Epidermal melanocyte (primary cell): ENCODE data around the gene LRRFIP1.

Source experiments
- DNase-seq: peaks from one replicate; pipeline ENCODE4 v3.0.0; 2011; ENCODE audit warnings: low spot score; ENCODE audit not compliant: insufficient read length

The LRRFIP1 gene

DNA sequence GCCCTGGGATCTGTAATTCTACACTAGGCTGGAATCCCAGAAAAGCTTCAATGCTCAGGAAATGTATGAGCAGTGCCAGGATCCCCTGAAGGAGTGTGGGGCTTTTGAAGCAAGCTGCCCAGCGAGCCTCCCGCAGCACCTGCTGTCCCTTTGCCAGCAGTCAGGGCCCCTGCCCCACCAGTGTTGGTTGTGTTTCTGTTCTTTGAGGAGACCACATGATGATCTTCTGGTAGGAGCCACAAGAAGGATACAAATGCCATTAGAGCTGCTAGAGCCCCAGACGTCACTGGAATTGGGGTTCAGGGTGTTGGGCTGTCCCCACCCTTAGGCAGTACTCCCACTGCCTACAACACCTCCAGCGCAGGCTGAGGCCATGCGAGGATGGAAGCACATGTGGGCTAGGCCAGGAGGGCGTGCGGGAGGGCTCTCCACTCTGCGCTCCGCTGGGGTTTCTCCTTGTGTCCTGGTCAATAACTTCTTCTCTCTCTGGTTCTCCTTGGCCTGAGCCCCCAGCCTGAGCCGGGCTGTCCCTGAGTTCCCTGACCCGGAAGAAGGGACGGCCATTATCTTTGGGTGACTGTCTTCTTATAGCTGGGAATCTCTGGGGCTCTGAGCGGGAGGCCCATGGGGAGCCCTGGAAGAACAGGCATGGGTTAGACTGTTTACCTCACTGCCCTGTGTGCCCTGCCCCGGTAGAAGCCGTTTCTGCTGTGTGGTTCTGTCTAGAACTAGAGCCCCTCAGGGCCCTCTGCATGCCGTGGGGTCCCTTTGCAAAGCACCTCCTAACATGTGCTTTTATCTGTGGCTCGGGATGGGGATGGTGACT lies 73.9 kb downstream of the LRRFIP1 start:
- DNase-seq: no peak

DNA sequence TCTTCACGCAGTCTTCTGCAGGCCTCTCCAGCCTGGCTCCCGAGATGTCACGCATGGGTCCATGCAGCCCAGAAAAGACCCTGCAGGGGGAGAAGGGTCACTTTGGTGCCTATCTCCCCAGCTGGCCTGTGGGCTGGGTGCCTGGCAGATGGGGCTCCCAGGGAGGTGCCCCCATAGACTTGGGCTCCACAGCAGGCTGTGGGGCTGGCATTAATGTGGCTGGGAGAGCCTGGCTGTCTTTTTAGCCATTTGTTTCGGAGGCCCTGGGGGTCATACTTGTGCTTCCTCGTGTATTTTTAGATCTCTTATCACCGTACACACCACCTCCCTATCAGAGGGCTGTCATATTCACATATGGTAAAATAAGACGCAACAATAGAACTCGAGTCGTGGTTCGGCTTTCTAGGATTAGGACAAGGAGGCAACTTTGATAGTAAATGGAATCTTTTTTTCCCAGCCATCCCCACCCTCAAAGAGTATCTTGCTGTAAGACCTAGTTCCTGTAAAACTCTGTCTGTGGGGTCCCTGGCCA lies 74.5 kb downstream of the LRRFIP1 start:
- DNase-seq: no peak

DNA sequence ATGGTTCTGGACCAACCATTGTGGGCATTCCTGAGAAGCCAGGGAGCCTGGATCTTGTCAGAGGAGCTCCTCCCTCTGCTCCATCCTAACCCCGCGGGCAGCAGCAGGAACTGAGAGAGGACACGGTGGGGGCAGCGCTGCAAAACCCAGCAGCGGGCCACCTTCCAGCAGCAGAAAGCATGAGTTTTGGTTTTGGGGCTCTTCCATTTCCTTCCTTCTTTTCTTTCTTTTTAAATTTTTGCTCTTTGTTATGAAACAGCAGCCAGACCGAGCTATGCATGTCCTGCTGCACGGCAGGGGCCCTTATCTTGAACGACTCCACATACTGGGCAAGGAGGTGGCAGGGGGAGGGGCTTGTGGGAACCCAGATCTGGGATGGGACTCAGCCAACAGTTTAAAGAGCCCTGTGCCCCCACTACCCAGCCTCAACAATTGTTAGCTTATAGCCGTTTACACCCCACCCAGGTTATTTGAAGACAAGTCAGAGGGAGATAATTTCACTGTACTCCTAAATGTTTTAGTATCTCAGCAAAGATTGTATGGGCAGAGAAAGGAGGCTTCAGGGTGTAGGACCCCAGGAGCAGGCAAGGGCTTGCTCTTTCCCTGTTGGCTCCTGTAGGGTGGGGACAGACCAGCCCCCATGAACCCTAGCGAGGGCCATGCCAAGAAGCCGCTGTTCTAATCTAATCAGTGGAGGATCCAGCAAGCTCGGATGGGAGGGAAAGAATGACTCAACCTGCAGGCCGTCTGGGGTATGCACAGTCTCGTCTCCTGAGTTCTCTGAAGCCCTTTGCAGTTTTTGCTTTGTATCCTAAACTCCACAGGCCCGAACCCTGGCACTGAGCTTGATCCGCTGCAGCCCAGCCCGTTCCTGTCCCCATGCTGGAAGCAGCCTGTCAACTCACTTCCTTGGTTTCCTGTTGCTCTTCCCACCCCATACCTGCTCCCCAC lies 75.3 kb downstream of the LRRFIP1 start:
- no peak for DNase-seq

DNA sequence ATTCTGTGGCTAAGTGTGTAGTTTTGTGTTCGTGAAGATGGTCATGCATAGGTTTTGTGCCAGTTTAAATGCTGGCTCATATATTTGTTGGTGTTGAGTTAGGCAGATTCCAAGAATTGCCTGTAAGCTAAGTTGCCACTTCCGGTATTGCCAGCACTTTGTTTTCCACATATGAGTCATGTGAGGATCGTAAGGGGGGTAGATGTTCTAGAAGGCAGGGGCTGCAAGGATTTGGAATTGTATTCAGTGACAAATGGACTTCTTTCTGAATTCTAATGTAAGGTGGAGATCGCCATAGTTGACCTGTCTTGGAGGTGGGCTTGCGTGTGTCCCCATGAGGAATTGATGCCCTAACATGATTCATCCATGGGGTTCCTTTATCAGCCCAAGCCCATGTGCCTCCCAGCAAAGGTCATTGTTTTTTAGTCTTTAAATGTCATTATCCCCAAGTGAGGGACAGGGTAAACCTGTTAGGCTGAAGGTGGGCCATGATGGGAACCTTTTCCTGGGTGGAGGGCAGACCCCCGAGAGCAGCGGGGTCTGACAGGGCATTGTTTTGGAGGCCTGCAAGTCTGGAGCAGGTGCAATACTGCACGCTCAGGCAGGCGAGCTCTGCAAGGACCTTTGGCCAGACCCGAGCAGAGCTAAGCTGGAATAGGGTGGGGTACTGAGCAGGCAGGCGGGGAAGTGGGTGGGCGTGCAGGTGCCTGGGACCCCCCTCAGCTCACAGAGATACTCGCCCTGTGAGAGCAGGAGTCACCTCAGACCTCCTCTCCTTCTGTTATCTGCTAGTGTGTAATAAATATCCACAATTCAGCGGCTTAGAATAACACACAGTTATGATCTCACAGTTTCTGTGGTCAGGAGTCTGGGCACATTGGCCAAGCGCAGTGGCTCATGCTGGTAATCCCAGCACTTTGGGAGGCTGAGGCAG lies 77.4 kb downstream of the LRRFIP1 start:
- no peak for DNase-seq

DNA sequence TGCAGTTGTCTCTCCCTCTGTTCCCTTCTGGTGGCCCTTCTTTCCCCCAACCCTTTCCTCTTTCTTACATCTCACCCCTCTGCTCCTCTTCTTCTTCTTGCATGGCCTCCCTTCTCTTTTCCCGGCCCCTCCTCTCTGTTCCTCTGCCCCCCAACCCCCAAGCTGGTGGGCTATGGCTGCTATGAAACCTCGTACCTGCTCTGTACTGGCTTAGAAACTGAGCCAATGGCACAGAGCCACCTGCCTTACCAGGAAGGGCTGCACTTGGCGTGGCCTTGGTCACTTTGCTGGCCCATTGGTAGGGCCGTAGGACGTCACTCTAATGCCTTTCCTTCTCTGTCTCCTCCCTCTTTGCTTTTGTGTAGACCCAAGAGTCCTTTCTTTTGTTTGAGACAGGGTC lies 78.9 kb downstream of the LRRFIP1 start:
- no peak for DNase-seq

DNA sequence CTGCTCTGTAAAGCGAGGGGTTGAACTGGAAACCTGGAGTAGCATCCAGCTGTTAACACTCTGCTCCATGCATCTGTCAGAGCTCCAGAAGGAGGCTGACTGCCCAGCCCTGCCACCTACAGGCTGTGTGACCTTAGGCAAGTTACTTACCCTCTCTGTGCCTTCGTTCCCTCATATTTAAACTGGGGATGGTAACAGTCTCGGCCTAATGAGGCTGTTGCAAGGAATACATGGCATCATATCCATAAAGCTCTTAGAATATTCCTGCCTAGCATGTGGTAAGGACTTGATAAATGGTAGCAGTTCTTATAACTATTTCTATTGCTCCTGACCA lies 80.6 kb downstream of the LRRFIP1 start:
- DNase-seq: no peak

DNA sequence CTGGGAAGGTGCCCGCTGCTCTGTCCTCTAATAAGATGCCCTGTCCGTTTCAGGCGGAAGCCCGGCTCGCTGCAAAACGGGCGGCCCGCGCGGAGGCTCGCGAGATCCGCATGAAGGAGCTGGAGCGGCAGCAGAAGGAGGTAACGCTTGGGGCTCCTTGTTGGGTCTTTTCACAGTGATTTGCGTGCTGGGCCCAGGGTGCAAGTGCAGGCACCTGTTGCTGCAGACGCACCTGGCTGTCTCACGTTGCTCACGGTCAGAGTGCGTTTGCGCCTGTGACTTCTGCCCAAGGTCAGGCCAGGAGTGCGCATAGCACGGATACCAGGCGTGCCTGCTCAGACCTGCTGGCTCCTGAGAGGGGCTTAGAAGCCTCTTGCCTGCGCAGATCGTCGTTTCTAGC lies 81.1 kb downstream of the LRRFIP1 start:
- no peak for DNase-seq

DNA sequence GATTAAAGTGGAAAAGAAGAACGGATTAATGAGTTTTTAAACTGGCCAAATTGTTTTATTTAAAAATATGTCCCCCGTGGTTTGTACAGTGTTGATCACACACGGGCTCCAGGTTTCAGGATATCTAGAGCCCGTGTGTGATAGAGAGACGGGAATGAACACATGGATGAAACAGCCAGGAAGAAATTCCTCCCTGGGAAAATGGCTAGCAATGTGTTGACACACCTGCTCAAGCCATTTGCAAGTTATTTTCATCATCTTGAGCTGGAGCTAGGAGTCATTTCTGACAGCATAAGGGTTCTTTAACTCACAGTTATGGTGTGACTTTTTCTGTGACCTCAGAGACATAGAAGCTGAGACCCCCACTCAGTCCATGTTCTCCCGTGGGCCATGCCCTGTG lies 81.6 kb downstream of the LRRFIP1 start:
- no peak for DNase-seq

DNA sequence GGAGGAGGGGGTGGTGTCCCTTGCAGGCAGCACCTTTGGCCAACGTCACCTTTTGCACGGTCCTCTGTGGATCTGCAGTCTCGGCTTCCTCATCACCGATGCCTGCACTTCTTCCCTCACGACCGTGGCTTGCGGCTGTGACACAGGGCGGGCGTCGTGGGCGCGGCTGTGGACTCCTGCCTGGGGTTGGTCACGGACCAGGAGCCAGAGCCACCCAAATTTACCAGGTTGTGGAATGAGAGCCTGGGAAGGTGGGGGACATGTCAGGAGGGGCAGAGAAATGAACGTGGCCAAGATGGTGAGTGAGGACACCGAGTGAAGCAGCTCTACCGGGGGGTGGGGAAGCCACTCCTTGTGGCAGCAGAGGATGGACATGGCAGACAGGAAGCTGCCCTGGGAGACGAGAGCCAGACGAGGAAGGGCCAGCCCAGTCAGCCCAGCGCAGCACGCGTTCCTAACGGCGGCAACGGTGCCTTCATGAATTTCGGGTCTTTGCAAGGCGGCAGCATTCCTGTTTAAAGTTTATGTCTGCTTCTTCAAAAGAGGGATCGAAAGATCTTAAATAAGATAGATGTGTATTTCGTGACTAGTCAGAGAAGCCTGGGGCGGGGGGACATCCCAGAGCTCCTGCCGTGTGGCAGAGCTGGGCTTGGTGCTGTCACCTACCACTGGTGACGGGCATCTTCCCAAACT lies 84.2 kb downstream of the LRRFIP1 start:
- no peak for DNase-seq

DNA sequence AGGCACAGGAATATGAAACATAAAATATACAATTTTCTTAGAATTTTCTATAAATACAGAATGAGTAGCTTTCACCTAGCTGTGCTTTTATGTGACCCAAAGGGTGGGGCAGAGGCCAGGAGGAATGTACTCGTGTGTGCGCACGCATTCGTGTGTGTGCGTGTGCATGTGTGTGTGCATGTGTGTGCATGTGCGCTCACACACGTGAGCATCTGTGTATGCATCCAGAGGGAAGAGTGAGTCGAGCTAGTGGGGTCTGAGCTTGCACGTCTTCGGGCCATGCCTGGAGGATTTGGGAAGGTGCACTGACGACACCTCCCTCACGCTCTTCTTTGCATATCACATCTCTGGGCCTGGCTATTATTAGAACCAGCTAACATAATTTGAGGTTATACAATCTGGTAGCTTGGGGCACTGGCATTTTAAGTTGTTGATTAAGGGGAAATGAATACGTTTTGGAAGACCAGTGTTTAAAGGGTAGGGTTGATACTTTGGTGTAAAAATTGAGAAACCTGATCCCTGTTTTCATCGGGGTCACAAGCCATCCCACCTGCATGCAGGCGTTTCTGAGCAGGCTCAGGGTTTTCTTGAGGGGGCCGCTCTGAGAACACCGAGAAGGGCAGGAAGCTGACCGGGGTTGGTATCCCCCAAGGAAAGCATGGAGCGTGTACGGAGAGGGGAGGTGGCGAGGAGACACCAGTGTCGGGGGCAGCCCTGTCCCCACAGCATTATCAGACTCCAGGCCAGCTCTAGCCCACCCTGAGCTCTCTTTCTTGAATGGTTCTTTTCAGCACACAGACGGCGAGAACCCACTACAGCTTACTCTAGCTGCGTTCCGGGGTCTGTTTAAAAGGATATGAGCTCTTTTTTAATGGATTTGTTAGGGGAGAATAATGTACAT lies 85.3 kb downstream of the LRRFIP1 start:
- DNase-seq: no peak

DNA sequence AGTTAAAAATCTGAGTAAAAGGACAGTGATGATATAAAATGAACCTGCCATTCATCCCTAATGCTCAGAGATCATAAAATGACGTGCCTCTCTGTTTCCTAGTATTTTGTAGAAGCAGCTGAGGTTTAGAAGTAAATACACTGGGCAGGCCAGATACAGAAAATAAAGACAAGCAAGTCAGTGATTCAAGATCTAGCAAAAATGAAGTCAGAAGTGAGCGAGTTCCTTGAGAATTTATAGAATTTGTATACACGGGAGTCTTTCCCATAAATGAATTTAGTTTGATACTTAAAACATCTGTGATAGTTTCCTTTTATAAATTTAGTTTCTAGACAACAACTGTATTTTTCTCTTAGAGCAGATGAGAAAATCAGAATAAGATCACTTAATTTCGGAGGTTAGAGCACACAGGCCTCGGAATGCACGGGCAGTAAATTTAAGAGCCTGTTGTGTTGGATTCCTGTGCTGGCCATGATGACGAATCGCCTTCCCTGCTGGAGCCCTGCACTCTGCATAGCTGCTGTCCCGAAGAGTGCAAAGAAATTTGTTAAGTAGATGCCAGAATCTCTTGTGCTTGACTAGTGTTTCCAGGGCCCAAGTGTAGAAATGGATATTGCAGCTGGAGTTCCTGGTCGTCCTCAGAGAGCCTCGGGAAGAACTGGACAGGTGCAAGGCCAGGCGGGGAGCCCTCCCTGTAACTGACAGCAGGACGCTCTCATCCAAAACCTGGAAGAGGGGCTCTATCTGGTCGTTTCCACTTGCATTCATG lies 87.5 kb downstream of the LRRFIP1 start:
- DNase-seq: no peak

DNA sequence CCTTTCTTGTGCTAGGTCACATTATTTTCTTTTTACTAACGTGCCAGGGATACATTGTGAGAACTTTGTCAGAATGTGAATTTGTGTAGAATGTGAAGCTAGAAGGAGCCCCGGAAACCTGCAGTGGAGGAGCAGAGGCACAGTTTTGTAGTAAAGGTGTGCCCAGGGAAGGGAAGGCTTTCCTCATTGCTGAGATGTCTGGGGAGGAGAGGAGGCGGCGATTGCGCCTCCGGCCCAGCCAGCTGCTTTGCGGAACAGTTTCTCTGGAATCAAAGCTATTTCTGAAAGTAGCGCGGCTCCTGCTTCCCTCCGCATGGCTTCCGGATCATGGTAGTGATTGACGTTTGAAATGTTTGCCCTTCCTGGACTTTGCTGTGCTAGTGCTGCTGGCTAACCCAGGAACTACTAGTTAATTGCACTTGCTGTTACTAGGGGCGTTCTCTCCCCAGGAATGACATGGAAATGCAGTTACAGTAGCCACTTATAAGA lies 88.1 kb downstream of the LRRFIP1 start:
- DNase-seq: no peak

DNA sequence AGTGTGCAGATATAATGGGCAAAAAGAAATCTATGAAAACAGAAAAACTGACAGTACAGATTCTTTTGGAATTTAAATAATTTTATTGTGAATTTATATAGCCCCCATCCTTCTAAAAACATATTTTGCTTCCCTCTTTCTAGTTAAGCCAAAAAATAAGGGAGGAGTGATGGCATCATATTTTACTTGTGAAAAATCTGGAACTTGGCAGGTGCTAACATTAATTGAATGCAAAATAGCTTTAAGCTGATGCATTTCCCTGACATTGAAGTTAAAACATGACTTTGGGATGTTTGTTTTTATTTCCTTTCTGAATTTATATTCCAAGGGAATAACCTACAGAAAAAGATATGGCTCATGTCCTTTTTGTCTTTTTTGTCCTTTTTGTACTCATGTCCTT lies 88.6 kb downstream of the LRRFIP1 start:
- no peak for DNase-seq

DNA sequence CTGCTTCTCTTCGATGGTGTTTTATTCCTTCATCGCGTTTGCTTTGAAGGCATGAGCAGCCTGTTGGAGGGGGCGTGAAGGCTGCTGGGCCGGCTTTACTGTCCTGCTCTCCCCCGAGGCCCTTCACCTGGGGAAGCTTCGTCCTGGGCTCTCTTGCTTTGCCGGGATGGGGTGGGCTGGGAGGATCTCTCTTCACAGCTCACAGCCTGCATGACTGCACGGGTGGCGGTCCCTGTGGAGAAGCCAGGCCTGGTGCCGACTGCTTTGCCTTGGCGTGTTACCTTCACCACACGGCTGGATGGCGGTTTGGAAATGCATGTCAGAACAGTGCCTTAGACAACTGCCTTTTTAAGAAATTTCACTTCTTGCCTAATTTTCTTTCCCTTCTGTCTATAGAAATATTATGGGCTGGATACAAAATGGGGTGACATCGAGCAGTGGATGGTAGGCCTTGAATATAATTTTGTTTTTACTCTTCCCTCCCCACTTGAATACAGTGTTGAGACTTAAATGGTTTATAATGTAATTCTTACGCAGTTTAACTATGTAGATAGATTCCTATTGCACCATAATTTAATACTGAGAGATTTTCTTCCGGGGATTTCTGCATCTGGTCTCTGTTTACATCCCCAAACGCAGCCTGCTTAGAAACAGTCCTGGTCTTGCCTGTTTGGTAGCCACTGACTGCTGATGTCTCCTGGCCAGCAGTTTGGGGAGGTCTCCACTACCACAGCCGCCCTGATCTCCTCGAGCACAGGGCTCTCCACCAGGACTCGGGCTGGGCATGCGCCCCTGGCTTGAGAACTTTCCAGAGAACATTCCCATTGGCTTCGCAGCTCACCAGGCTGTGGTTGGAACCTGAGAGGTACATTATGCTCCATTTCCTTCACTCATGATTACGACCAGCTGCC lies 90.2 kb downstream of the LRRFIP1 start:
- no peak for DNase-seq

DNA sequence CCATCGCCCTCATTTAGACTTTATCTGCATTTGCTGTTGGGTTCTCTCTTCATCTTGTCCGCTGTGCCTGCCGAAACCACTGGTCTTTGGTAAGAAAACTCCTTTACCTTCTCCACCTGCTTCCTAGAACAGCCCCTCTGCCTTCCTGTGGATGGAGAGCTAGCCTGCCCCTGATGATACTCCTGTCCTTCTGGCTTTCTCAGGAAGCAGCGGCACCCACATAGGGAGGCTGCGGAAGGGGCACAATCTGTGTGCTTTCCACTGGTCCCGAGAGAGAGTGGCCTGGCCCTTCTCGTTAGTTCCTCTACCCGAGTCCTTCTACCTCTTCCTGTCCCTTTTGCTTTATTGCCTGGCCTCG lies 90.9 kb downstream of the LRRFIP1 start:
- no peak for DNase-seq

DNA sequence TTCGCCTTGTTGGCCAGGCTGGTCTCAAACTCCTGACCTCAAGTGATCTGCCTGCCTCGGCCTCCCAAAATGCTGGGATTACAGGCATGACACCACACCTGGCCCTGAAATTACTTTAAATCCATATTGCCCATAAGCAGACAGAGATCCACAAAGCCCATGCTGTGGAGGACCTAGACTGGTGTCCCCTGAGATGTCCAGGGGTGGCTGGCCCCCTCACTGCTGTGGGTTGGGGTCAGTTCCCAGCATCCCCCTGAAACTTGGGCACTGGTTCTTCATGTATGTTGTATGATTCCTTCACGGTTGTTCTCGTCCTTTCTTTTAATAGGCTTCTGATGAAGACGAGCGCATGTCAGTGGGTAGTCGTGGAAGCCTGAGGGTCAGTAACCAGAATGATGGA lies 93.1 kb downstream of the LRRFIP1 start:
- DNase-seq: no peak

DNA sequence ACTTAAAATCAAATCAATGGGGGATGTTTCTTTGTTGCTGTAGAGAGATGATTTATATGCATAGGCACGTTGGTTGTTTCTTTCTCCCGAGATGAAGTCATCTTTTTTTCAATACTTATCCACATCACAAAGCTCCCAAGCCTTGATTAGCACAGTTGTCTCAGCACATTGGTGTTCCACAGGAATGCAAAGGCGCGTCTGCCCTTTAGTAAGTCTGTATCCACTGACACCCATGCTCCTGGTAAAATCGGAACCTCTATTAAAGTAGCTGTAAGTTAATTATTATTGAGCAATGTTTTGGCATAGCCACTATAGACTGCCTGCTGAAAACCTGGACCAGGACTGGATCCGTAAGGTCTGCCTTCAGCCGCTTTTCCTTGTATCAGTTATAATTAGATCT lies 93.6 kb downstream of the LRRFIP1 start:
- DNase-seq: no peak

DNA sequence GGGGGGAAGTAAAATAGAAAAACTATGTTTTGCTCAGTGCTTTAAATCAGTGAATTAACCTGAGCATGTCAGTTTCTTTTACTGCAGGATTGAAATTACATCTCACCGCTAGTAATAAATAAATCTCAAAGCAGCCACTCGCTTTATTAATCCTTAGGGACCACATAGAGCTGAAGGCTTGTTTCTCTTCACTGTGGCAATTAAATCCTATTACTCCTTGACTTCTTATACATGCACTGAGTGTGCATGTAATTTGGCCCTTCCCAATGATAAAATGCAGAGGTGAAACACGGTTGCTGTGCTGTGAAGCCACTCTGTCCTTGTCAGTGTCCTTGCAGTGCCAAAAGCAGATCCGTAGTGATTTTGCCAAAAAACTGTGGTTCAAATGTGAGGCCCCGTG lies 94.1 kb downstream of the LRRFIP1 start:
- DNase-seq: no peak
